SK-N-SH treated with all-trans-retinoic acid at 6 μM for 48 hours (cell line): ENCODE data around the gene HS3ST3B1.

ENCODE experiments used
- ATAC-seq: fragments of 200-7000 bp; cut with Tn5 transposase; 3 replicates; pipeline ENCODE4 v1.9.1; 2020; ENCODE audit warnings: mild to moderate bottlenecking, moderate library complexity
- ARNTL ChIP-seq: fragments of 450-650 bp; formaldehyde crosslinking; IDR thresholded peaks from 2 replicates; pipeline ENCODE4 v1.5.0; 2020; ENCODE audit warnings: low read depth, mild to moderate bottlenecking, moderate library complexity, borderline replicate concordance
- BACH2 ChIP-seq: fragments of 250-450 bp; sonication (Bioruptor Pico); IDR thresholded peaks from 2 replicates; pipeline ENCODE4 v1.9.0; 2021; ENCODE audit warnings: mild to moderate bottlenecking, borderline replicate concordance
- CSDC2 ChIP-seq: fragments of 250-450 bp; sonication (Bioruptor Pico); IDR thresholded peaks from 2 replicates; pipeline ENCODE4 v1.5.0; 2020; ENCODE audit warnings: mild to moderate bottlenecking, moderate library complexity
- ESRRG ChIP-seq: fragments of 250-450 bp; sonication (Bioruptor Pico); IDR thresholded peaks from 2 replicates; pipeline ENCODE4 v1.6.1; 2021; ENCODE audit warnings: mild to moderate bottlenecking
- GLIS3 ChIP-seq: fragments of 250-450 bp; sonication (Bioruptor Pico); IDR thresholded peaks from 2 replicates; pipeline ENCODE4 v1.5.0; 2020; ENCODE audit warnings: mild to moderate bottlenecking, moderate library complexity
- ISL1 ChIP-seq: fragments of 250-450 bp; sonication (Bioruptor Pico); IDR thresholded peaks from 2 replicates; pipeline ENCODE4 v2.1.2; 2022; ENCODE audit warnings: mild to moderate bottlenecking, moderate library complexity
- OSR1 ChIP-seq: fragments of 250-450 bp; sonication (Bioruptor Pico); IDR thresholded peaks from 2 replicates; pipeline ENCODE4 v1.8.0; 2022; ENCODE audit warnings: moderate library complexity, mild to moderate bottlenecking, inconsistent platforms
- PPARA ChIP-seq: fragments of 250-450 bp; sonication (Bioruptor Pico); IDR thresholded peaks from 2 replicates; pipeline ENCODE4 v1.5.0; 2020; ENCODE audit warnings: mild to moderate bottlenecking, borderline replicate concordance
- RARB ChIP-seq: fragments of 250-450 bp; sonication (Bioruptor Pico); IDR thresholded peaks from 2 replicates; pipeline ENCODE4 v1.8.0; 2021; ENCODE audit warnings: mild to moderate bottlenecking, moderate library complexity
- SNAI2 ChIP-seq: fragments of 250-450 bp; sonication (Bioruptor Pico); IDR thresholded peaks from 2 replicates; pipeline ENCODE4 v1.5.0; 2020; ENCODE audit warnings: mild to moderate bottlenecking, moderate library complexity
- TCF4 ChIP-seq: fragments of 250-450 bp; sonication (Bioruptor Pico); IDR thresholded peaks from 2 replicates; pipeline ENCODE4 v1.8.0; 2021; ENCODE audit warnings: mild to moderate bottlenecking, moderate library complexity, borderline replicate concordance
- TOX ChIP-seq: fragments of 250-450 bp; sonication (Bioruptor Pico); IDR thresholded peaks from 2 replicates; pipeline ENCODE4 v1.8.0; 2021; ENCODE audit warnings: mild to moderate bottlenecking, moderate library complexity, borderline replicate concordance
- ZC3H10 ChIP-seq: fragments of 250-450 bp; sonication (Bioruptor Pico); IDR thresholded peaks from 2 replicates; pipeline ENCODE4 v1.5.1; 2021; ENCODE audit warnings: mild to moderate bottlenecking, moderate library complexity
- ZFP3 ChIP-seq: fragments of 250-450 bp; sonication (Bioruptor Pico); IDR thresholded peaks from 2 replicates; pipeline ENCODE4 v1.5.0; 2020; ENCODE audit warnings: mild to moderate bottlenecking, moderate library complexity
- ZFP30 ChIP-seq: fragments of 450-650 bp; formaldehyde crosslinking; IDR thresholded peaks from 2 replicates; pipeline ENCODE4 v1.5.0; 2022; ENCODE audit warnings: mild to moderate bottlenecking, moderate library complexity
- ZNF565 ChIP-seq: fragments of 450-650 bp; formaldehyde crosslinking; conservative IDR thresholded peaks from 2 replicates; pipeline ENCODE4 v1.5.0; 2020; ENCODE audit warnings: low read depth, mild to moderate bottlenecking, moderate library complexity
- ZNF70 ChIP-seq: fragments of 450-650 bp; formaldehyde crosslinking; IDR thresholded peaks from 2 replicates; pipeline ENCODE4 v1.5.0; 2020; ENCODE audit warnings: mild to moderate bottlenecking, moderate library complexity
- ZNF8 ChIP-seq: fragments of 450-650 bp; formaldehyde crosslinking; IDR thresholded peaks from 2 replicates; pipeline ENCODE4 v1.5.0; 2020; ENCODE audit warnings: mild to moderate bottlenecking, moderate library complexity
- TF ChIP-seq, protein P1 (sequence below): fragments of 250-450 bp; sonication (Bioruptor Pico); IDR thresholded peaks from 2 replicates; pipeline ENCODE4 v1.5.0; 2020; ENCODE audit warnings: mild to moderate bottlenecking, moderate library complexity
- TF ChIP-seq, protein P2 (sequence below): fragments of 250-450 bp; sonication (Bioruptor Pico); IDR thresholded peaks from 2 replicates; pipeline ENCODE4 v1.5.1; 2021; ENCODE audit warnings: mild to moderate bottlenecking, moderate library complexity
- TF ChIP-seq, protein P3 (sequence below): fragments of 250-450 bp; sonication (Bioruptor Pico); IDR thresholded peaks from 2 replicates; pipeline ENCODE4 v1.5.1; 2020; ENCODE audit warnings: low read depth, mild to moderate bottlenecking, moderate library complexity
- TF ChIP-seq, protein P4 (sequence below): fragments of 250-450 bp; sonication (Bioruptor Pico); IDR thresholded peaks from 2 replicates; pipeline ENCODE4 v1.8.0; 2021; ENCODE audit warnings: low read depth, mild to moderate bottlenecking, moderate library complexity, borderline replicate concordance

Gene HS3ST3B1

DNA sequence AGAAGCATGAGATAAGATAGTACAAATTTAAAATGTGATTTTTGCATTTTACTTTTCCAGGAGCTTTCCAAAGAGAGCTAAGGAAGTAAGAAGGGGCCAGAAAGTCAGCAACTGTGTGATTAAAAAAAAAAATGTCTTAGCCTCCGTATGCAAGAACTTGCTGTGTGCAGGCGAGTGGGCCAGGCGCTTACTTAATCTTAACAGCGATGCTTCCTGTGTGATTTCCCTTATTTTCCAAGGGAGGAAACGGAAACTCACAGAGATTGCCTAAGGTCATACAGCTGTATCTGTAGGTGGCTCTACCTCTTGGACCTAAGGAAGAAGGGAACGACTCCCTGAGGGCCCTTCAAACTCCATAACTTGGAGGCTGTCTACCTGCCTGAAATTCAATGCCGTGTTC is 11.1 kb downstream of the HS3ST3B1 start:
- ATAC-seq: no peak
- TF ChIP-seq GLIS3 (CRISPR knock-in tag) (no peak), ARNTL (CRISPR knock-in tag) (no peak), BACH2 (CRISPR knock-in tag) (no peak), ESRRG (CRISPR knock-in tag) (no peak), PPARA (CRISPR knock-in tag) (no peak)
- TF ChIP-seq, protein P1, sequence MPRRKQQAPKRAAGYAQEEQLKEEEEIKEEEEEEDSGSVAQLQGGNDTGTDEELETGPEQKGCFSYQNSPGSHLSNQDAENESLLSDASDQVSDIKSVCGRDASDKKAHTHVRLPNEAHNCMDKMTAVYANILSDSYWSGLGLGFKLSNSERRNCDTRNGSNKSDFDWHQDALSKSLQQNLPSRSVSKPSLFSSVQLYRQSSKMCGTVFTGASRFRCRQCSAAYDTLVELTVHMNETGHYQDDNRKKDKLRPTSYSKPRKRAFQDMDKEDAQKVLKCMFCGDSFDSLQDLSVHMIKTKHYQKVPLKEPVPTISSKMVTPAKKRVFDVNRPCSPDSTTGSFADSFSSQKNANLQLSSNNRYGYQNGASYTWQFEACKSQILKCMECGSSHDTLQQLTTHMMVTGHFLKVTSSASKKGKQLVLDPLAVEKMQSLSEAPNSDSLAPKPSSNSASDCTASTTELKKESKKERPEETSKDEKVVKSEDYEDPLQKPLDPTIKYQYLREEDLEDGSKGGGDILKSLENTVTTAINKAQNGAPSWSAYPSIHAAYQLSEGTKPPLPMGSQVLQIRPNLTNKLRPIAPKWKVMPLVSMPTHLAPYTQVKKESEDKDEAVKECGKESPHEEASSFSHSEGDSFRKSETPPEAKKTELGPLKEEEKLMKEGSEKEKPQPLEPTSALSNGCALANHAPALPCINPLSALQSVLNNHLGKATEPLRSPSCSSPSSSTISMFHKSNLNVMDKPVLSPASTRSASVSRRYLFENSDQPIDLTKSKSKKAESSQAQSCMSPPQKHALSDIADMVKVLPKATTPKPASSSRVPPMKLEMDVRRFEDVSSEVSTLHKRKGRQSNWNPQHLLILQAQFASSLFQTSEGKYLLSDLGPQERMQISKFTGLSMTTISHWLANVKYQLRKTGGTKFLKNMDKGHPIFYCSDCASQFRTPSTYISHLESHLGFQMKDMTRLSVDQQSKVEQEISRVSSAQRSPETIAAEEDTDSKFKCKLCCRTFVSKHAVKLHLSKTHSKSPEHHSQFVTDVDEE (CRISPR knock-in tag): no peak

DNA sequence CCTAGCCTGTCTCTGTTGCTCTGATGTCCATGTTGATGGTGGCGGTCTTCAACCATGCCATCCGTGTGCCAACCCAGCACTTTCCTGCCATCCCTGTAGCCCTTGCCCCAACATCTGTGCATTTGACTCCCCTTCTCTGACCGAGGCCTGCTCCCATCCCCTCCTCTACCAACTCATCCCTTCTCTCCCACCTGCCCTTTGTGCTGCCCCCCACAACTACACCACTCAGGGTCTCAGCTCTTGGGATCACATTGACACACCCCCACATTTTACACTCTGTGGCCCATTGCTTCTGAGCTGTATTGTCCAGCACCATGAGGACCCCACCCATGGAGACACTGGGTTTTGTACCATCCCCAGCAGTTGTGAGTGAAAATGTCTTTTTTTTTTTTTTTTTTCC is 11.6 kb downstream of the HS3ST3B1 start:
- TF ChIP-seq ESRRG (CRISPR knock-in tag): no peak
- no peak for TF ChIP-seq ZNF8 (CRISPR knock-in tag)
- TF ChIP-seq, protein P2, sequence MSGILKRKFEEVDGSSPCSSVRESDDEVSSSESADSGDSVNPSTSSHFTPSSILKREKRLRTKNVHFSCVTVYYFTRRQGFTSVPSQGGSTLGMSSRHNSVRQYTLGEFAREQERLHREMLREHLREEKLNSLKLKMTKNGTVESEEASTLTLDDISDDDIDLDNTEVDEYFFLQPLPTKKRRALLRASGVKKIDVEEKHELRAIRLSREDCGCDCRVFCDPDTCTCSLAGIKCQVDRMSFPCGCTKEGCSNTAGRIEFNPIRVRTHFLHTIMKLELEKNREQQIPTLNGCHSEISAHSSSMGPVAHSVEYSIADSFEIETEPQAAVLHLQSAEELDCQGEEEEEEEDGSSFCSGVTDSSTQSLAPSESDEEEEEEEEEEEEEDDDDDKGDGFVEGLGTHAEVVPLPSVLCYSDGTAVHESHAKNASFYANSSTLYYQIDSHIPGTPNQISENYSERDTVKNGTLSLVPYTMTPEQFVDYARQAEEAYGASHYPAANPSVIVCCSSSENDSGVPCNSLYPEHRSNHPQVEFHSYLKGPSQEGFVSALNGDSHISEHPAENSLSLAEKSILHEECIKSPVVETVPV (CRISPR knock-in tag): no peak
- TF ChIP-seq BACH2 (CRISPR knock-in tag): no peak
- TF ChIP-seq ZC3H10 (CRISPR knock-in tag): no peak
- no peak for TF ChIP-seq RARB (CRISPR knock-in tag)
- no peak for TF ChIP-seq ARNTL (CRISPR knock-in tag)
- TF ChIP-seq PPARA (CRISPR knock-in tag): no peak
- no peak for TF ChIP-seq OSR1
- no peak for TF ChIP-seq TOX (CRISPR knock-in tag)
- TF ChIP-seq GLIS3 (CRISPR knock-in tag): no peak
- TF ChIP-seq SNAI2 (CRISPR knock-in tag): no peak
- TF ChIP-seq CSDC2: no peak
- TF ChIP-seq TCF4 (CRISPR knock-in tag): no peak
- no peak for TF ChIP-seq ZNF565 (CRISPR knock-in tag)
- TF ChIP-seq ISL1 (CRISPR knock-in tag): no peak
- no peak for ATAC-seq

DNA sequence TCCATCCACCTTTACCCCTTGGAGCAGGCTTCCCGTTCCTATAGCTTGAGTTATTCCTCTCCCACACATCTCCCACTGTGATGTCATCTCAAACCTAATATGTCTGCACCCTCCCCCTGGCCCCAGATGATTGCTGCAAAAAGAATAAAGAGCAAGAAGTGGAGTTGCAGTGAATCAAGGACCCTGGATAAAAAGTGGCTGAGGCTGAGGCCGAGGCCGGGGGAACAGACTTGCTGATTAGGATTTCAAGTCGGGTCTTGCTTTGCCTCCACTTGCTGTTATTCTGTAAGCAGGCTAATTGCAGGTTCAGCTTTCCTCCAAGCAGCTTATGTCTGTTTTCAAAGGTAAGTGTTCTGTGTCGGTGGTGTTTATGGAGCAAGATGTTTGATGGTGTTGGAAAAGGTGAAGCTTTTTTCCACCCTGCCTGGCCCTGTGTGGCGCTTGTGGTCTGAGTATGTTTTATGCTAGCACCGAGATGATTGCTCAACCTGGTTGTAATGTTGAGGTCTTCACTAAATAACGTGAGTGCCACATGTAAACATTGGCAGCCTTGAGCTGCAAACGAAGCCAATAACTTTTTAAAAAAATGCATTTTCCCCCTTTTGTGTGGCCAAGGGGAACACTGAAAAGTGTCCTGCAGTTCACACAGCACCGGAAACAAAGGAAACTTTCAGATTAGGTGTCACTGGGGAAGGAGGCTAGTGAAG is 15.4 kb downstream of the HS3ST3B1 start:
- no peak for ATAC-seq
- TF ChIP-seq TCF4 (CRISPR knock-in tag) (no peak), ZNF8 (CRISPR knock-in tag) (no peak), ZNF70 (CRISPR knock-in tag) (no peak), ZFP30 (CRISPR knock-in tag) (no peak), SNAI2 (CRISPR knock-in tag) (no peak), PPARA (CRISPR knock-in tag) (no peak), OSR1 (no peak), ARNTL (CRISPR knock-in tag) (no peak), RARB (CRISPR knock-in tag) (no peak)
- TF ChIP-seq, protein P3, sequence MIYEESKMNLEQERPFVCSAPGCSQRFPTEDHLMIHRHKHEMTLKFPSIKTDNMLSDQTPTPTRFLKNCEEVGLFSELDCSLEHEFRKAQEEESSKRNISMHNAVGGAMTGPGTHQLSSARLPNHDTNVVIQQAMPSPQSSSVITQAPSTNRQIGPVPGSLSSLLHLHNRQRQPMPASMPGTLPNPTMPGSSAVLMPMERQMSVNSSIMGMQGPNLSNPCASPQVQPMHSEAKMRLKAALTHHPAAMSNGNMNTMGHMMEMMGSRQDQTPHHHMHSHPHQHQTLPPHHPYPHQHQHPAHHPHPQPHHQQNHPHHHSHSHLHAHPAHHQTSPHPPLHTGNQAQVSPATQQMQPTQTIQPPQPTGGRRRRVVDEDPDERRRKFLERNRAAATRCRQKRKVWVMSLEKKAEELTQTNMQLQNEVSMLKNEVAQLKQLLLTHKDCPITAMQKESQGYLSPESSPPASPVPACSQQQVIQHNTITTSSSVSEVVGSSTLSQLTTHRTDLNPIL (CRISPR knock-in tag): no peak
- TF ChIP-seq, protein P4, sequence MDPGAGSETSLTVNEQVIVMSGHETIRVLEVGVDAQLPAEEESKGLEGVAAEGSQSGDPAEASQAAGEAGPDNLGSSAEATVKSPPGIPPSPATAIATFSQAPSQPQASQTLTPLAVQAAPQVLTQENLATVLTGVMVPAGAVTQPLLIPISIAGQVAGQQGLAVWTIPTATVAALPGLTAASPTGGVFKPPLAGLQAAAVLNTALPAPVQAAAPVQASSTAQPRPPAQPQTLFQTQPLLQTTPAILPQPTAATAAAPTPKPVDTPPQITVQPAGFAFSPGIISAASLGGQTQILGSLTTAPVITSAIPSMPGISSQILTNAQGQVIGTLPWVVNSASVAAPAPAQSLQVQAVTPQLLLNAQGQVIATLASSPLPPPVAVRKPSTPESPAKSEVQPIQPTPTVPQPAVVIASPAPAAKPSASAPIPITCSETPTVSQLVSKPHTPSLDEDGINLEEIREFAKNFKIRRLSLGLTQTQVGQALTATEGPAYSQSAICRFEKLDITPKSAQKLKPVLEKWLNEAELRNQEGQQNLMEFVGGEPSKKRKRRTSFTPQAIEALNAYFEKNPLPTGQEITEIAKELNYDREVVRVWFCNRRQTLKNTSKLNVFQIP: no peak

DNA sequence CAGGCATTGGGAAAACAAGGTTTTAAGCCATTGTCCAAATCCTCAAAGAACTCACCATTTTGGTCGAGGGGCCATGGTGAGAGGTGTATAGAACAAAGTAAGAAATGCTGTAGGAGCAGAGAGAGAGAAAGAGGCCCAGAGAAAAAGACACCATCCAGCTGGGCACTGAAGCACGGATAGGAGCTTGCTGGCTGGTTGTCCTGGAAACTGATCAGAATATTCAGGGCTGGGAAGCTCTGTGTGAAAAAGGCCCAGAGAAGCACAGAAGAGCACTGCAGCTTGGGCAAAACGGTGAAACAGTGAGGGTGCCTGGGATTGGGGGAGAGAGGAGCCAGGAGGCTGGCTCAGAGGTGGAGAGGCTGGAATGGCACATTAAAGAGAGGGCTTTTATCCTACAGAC is 16.5 kb downstream of the HS3ST3B1 start:
- no peak for ATAC-seq
- TF ChIP-seq GLIS3 (CRISPR knock-in tag) (no peak), ZFP3 (CRISPR knock-in tag) (peak; percentile 75)
